Cardiac muscle cell (in vitro differentiated cells and primary cell): ENCODE measurements around the gene LRMDA. TPM values are rescaled to one million over a fixed set of nuclear protein-coding genes. Genes with fewer than 3 reads are reported as not detected.

ENCODE experiments used
- DNase-seq, 2 donors: peaks; one replicate each; pipeline versions ENCODE4 v3.0.0 to v3.0.0-alpha.2; 2010 to 2017; ENCODE audit warnings: low read depth in 1 of 2, low spot score in 1 of 2
- H3K27ac ChIP-seq: fragments of 200-600 bp; sonication (generic); 2 replicates; pipeline ENCODE4 v1.5.1; 2016
- H3K27me3 ChIP-seq: fragments of 200-600 bp; sonication (generic); 2 replicates; pipeline ENCODE4 v1.6.0; 2016; ENCODE audit warnings: control low read depth
- H3K36me3 ChIP-seq: fragments of 200-600 bp; sonication (generic); 2 replicates; pipeline ENCODE4 v1.5.1; 2016; ENCODE audit warnings: control low read depth
- H3K4me1 ChIP-seq: fragments of 200-600 bp; sonication (generic); 2 replicates; pipeline ENCODE4 v1.8.1; 2017; ENCODE audit warnings: low read depth, mild to moderate bottlenecking, mixed run types
- H3K4me3 ChIP-seq: fragments of 200-600 bp; sonication (generic); 2 replicates; pipeline ENCODE4 v1.5.1; 2016; ENCODE audit warnings: mild to moderate bottlenecking
- H3K9me3 ChIP-seq: fragments of 200-600 bp; sonication (generic); 2 replicates; pipeline ENCODE4 v1.5.1; 2017; ENCODE audit warnings: low read depth, mild to moderate bottlenecking, control low read depth
- CTCF ChIP-seq: IDR thresholded peaks from 2 replicates; pipeline ENCODE4 v1.5.1; 2012; ENCODE audit warnings: low read depth, mild to moderate bottlenecking, low read length
- polyA plus RNA-seq: library from polyadenylated mRNA; unstranded; fragments of >200 nt; fragmentation: Nextera tagmentation; extraction: Ambion mirVana; gene quantifications from 2 replicates; pipeline ENCODE4 v1.2.1, GENCODE V29; 2016
- total RNA-seq: library from RNA; depleted of rRNA; stranded (reverse); fragments of >200 nt; gene quantifications from 2 replicates; pipeline ENCODE4 v1.2.3, GENCODE V29; 2016

The LRMDA gene
- total and polyA plus RNA-seq, 2 experiments from 2014 or later, result 6.2 to 11.7 TPM

DNA sequence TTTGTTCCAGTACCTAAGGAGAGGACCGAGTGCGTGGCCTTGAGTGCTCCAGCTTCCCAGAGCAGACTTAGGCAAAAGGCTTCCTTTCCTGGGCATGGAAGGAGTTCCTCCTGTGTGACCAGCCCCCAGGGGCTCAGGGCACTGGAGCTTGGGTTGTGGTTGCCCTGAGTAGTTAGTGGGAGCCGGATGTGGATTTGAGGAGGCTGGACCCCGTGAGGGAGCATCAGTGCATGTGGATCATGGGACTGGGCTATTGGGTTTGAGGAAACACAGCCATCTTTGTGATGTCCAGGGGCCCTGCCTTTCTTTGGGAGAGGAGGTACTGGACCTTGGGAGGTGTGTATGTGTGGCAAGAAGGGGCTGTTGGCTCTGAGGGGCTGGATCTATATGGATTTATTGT, 8.4 kb downstream of the LRMDA start:
- DNase-seq, result no peak
- peaks cover 21% of the 10 kb centered on the region for H3K4me1 ChIP-seq
- H3K27me3 ChIP-seq, result no peaks in the 10 kb centered on the region
- TF ChIP-seq CTCF, result no peak
- H3K9me3 ChIP-seq, result no peaks in the 10 kb centered on the region
- no peaks in the 10 kb centered on the region for H3K36me3 ChIP-seq
- H3K4me3 ChIP-seq, result no peak overlapping the region
- no peak overlapping the region for H3K27ac ChIP-seq

DNA sequence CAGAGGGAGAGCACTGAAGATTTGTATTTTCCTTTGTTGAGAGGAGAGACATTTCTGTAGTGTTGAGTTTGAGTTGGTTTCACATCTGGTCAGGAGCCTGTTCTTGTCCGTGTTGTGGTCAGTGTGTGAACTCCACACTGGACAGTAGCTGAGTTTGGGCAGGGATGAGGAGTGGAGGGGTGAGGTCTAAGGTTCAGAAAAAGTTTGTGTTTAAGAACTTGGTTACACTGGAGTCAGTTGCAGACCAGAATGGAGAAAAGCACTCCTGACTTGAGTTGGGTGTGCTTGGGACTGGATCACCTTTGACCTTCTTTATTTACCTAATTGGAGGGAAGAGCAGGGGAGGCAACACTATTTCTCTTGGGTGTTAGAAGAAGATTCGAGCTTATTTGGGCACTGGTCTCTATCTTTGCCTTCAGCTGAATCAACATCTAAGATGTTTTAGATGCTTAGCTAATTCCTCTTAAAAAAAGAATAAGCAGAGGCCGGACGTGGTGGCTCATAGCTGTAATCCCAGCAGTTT, 8.9 kb downstream of the LRMDA start:
- TF ChIP-seq CTCF, result no peak
- H3K36me3 ChIP-seq, result no peaks in the 10 kb centered on the region
- no peaks in the 10 kb centered on the region for H3K9me3 ChIP-seq
- H3K4me1 ChIP-seq, result peaks cover 18% of the 10 kb centered on the region
- no peak for DNase-seq
- H3K27me3 ChIP-seq, result no peaks in the 10 kb centered on the region
- no peak overlapping the region for H3K4me3 ChIP-seq
- H3K27ac ChIP-seq, result no peak overlapping the region

DNA sequence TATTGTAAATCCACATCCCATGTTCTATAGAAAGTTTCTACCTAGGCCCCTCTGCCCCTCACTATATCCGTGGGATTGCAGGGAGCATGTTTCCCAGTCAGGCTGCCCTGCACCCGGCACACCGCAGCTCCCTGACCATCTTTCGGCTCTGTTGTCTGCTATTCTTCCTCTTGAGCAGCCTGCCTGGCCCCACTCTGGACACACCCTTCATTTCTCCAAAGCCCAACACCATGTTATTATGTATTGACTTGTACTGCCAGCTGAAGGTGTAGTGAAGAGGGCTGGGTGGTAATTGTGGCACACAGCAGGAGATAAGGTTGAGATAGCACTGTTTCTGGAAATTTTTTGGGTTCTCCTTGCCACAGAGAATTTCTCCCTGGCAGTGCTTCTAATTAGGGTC, 9.8 kb downstream of the LRMDA start:
- DNase-seq, result no peak
- Histone ChIP-seq H3K4me3 (no peak overlapping the region), H3K36me3 (no peaks in the 10 kb centered on the region), H3K9me3 (no peaks in the 10 kb centered on the region), H3K27me3 (no peaks in the 10 kb centered on the region), H3K4me1 (peaks cover 17% of the 10 kb centered on the region), H3K27ac (no peak overlapping the region)
- TF ChIP-seq CTCF, result no peak

DNA sequence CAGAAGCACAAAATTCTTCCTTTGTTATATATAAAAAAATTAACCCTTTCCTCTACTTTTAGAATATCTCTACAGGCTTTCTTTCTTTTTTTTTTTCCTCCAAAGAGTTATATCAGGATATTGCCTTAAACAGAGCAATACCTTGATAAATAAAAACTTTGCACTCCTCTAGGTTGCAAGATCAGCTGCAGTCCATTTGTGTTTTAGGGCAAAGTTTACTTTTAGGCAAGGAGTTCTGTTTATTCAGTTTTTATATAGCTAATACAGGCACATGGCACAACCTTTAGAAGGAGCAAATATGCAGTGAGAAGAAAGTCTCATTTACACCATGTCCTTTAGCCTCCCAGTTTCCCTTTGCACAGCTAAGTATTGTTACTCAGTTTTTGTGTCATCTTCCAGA, 10.3 kb downstream of the LRMDA start:
- no peak for DNase-seq
- Histone ChIP-seq H3K4me1 (peaks cover 17% of the 10 kb centered on the region), H3K9me3 (no peaks in the 10 kb centered on the region), H3K27ac (no peak overlapping the region), H3K4me3 (no peak overlapping the region), H3K27me3 (no peaks in the 10 kb centered on the region), H3K36me3 (no peaks in the 10 kb centered on the region)
- TF ChIP-seq CTCF, result no peak

DNA sequence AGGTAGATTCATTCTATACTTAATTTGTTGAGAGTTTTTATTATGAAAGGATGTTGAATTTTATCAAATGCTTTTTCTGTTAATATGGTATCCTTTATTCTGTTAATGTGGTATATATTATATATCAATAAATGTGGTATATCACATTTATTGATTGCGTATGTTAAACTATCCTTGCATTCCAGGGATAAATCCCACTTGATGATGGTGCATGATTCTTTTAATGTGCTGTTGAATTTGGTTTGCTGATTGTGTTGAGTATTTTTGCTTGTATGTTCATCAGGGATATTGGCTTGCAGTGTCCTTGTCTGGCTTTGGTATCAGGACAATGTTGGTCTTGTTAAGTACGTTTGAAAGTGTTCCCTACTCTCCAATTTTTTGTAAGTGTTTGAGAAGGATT, 11.9 kb downstream of the LRMDA start:
- no peak overlapping the region for H3K27ac ChIP-seq
- no peak for TF ChIP-seq CTCF
- H3K9me3 ChIP-seq, result no peaks in the 10 kb centered on the region
- no peak for DNase-seq
- peaks cover 12% of the 10 kb centered on the region for H3K4me1 ChIP-seq
- H3K4me3 ChIP-seq, result no peak overlapping the region
- no peaks in the 10 kb centered on the region for H3K36me3 ChIP-seq
- no peaks in the 10 kb centered on the region for H3K27me3 ChIP-seq
